Neural cell (in vitro differentiated cells): ENCODE results near the gene LPP. TPM values are rescaled to one million over a fixed set of nuclear protein-coding genes. Genes with fewer than 3 reads are reported as not detected.

ENCODE experiments used
- H2AFZ ChIP-seq: fragments of 200-600, 300-800 bp; sonication (generic), shearing (Covaris generic); 2 replicates; pipeline ENCODE4 v1.6.0; 2014; ENCODE audit warnings: low read depth, mild to moderate bottlenecking, antibody characterized with exemption, low read length, moderate library complexity
- H3F3A ChIP-seq: fragments of 200-600 bp; shearing (Covaris generic); 2 replicates; pipeline ENCODE4 v1.6.1; 2016; ENCODE audit warnings: mild to moderate bottlenecking, moderate library complexity, mixed read lengths, antibody characterized with exemption, low read length; ENCODE audit not compliant: insufficient read depth, poor library complexity, severe bottlenecking
- H3K27ac ChIP-seq: fragments of 200-600, 300-800 bp; sonication (generic), shearing (Covaris generic); 2 replicates; pipeline ENCODE4 v1.5.1; 2014; ENCODE audit warnings: mild to moderate bottlenecking, low read length, moderate library complexity
- H3K27me3 ChIP-seq: fragments of 300-800, 200-600 bp; sonication (generic), shearing (Covaris generic); 2 replicates; pipeline ENCODE4 v1.6.0; 2014; ENCODE audit warnings: mild to moderate bottlenecking, low read depth, low read length, moderate library complexity; ENCODE audit not compliant: insufficient read depth
- H3K36me3 ChIP-seq: fragments of 300-800, 200-600 bp; sonication (generic), shearing (Covaris generic); 2 replicates; pipeline ENCODE4 v1.5.1; 2014; ENCODE audit warnings: mild to moderate bottlenecking, antibody characterized with exemption, low read length, moderate library complexity; ENCODE audit not compliant: insufficient read depth
- H3K4me2 ChIP-seq: fragments of 300-800, 200-600 bp; sonication (generic), shearing (Covaris generic); 2 replicates; pipeline ENCODE4 v1.6.0; 2014; ENCODE audit warnings: mild to moderate bottlenecking, low read length
- H3K4me3 ChIP-seq: fragments of 300-800, 200-600 bp; sonication (generic), shearing (Covaris generic); 2 replicates; pipeline ENCODE4 v1.5.1; 2014; ENCODE audit warnings: mild to moderate bottlenecking, low read length, moderate library complexity
- H3K79me2 ChIP-seq: fragments of 200-600 bp; shearing (Covaris generic); replicated peaks from 2 replicates; pipeline ENCODE4 v1.6.0; 2014; ENCODE audit warnings: mild to moderate bottlenecking, low read length, moderate library complexity; ENCODE audit not compliant: insufficient read depth
- H3K9ac ChIP-seq: fragments of 300-800, 200-600 bp; sonication (generic), shearing (Covaris generic); 2 replicates; pipeline ENCODE4 v1.6.1; 2016; ENCODE audit warnings: mild to moderate bottlenecking, low read length, mixed read lengths
- H3K9me2 ChIP-seq: fragments of 200-600 bp; shearing (Covaris generic); 2 replicates; pipeline ENCODE4 v1.6.1; 2016; ENCODE audit warnings: mild to moderate bottlenecking, low read length, mixed read lengths; ENCODE audit not compliant: insufficient read depth
- H3K9me3 ChIP-seq: fragments of 200-600, 300-800 bp; sonication (generic), shearing (Covaris generic); 2 replicates; pipeline ENCODE4 v1.6.1; 2016; ENCODE audit warnings: mild to moderate bottlenecking, mixed run types, low read length, moderate library complexity, mixed read lengths
- H4K20me1 ChIP-seq: fragments of 200-600 bp; shearing (Covaris generic); 2 replicates; pipeline ENCODE4 v1.6.1; 2016; ENCODE audit warnings: mild to moderate bottlenecking, mixed run types; ENCODE audit not compliant: insufficient read depth
- EP300 ChIP-seq: fragments of 450-650 bp; conservative IDR thresholded peaks from 2 replicates; pipeline ENCODE4 v1.6.1; 2014; ENCODE audit warnings: antibody characterized with exemption, mild to moderate bottlenecking, moderate library complexity; ENCODE audit not compliant: poor library complexity, severe bottlenecking
- EZH2 ChIP-seq: fragments of 200-600, 300-800 bp; shearing (Covaris generic), sonication (generic); IDR thresholded peaks from 2 replicates; pipeline ENCODE4 v1.6.1; 2014; ENCODE audit warnings: antibody characterized with exemption, low read length, borderline replicate concordance, mild to moderate bottlenecking; ENCODE audit not compliant: insufficient read depth, poor library complexity, severe bottlenecking
- MXI1 ChIP-seq: fragments of 450-650 bp; conservative IDR thresholded peaks from 2 replicates; pipeline ENCODE4 v1.6.1; 2014; ENCODE audit warnings: antibody characterized with exemption, mild to moderate bottlenecking; ENCODE audit not compliant: poor library complexity, severe bottlenecking
- POLR2AphosphoS5 ChIP-seq: IDR thresholded peaks from 2 replicates; pipeline ENCODE4 v1.6.1; 2012
- RAD21 ChIP-seq: fragments of 450-650 bp; conservative IDR thresholded peaks from 2 replicates; pipeline ENCODE4 v1.6.1; 2014; ENCODE audit warnings: antibody characterized with exemption, mild to moderate bottlenecking, moderate library complexity
- SMC3 ChIP-seq: fragments of 450-650 bp; conservative IDR thresholded peaks from 2 replicates; pipeline ENCODE4 v1.6.1; 2014; ENCODE audit warnings: antibody characterized with exemption, mild to moderate bottlenecking, moderate library complexity; ENCODE audit not compliant: poor library complexity
- TAF1 ChIP-seq: IDR thresholded peaks from 2 replicates; pipeline ENCODE4 v1.6.1; 2012; ENCODE audit warnings: low read depth
- polyA plus RNA-seq: library from polyadenylated mRNA; depleted of rRNA; stranded (reverse); fragments of >200 nt; gene quantifications from 2 replicates; pipeline ENCODE4 v1.2.3, GENCODE V29; 2014
- TF ChIP-seq, protein P1 (sequence below): fragments of 450-650 bp; IDR thresholded peaks from 2 replicates; pipeline ENCODE4 v1.5.1; 2014; ENCODE audit warnings: antibody characterized with exemption, mild to moderate bottlenecking, moderate library complexity; ENCODE audit not compliant: poor library complexity, severe bottlenecking
- TF ChIP-seq, protein P2 (sequence below): IDR thresholded peaks from 2 replicates; pipeline ENCODE4 v1.6.1; 2012; ENCODE audit warnings: borderline replicate concordance

The LPP gene
- polyA plus RNA-seq, 1 donor from 2014 or later: 3.0 TPM

DNA sequence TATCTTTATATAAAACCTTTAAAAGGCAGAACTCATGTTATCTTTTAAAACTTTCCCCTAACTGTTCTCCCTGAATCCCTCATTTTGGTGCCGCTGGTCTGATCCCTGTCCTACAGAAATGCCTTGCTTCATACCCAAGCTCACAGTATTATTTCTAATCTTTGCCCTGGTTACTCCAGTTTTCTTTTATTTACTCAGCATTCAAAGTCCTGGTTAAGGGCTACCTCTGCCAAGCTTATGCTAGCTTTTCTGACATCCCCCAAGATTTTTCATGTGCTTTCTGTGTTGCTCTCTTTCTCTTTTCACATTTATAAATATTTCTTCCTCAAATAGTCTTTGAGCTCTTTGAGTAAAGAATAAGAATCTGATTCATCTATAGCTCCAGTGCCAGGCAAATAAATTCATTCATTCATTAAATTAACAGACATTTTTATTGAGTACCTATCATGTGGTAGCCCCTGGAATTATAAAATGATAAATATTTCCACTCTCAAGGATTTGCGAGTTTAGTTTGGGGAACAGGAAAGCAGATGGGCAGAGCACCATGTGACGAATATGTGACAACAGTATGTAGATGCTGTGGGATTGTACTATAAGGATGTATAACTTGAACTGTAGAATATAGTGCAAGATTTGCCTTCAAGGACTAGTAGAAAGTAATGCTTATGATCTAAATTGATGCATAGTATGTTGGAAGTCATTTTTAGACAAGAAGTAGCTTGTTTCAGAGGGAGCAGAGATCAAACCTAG, 247.5 kb downstream of the LPP start:
- Histone ChIP-seq H4K20me1 (no peaks in the 10 kb centered on the region), H3K9ac (no peak overlapping the region), H3K27ac (no peak overlapping the region)

DNA sequence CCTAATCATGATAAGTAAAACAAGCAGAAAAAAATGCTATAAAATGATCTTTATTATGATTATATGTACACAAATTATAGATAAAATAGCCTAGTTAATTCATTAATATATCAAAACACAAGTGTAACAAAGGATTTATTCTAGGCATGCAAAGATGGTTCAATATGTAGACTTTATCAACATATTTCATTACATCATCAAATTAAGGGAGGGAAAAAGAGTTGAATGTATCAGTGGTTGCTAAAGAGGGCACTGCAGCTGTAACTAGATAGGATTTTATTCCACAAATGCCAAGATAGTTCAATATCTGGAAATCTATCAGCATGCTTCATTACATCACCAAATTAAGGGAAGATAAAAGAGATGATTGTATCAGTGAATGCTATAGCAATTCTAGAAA, 248.3 kb downstream of the LPP start:
- Histone ChIP-seq H3K9me3 (no peaks in the 10 kb centered on the region), H3F3A (no peaks in the 10 kb centered on the region), H3K27me3 (no peaks in the 10 kb centered on the region), H3K27ac (no peak overlapping the region), H3K9ac (no peak overlapping the region), H2AFZ (no peak overlapping the region), H3K9me2 (no peaks in the 10 kb centered on the region), H3K79me2 (no peaks in the 10 kb centered on the region), H3K36me3 (no peaks in the 10 kb centered on the region), H3K4me3 (no peak overlapping the region), H3K4me2 (no peak overlapping the region), H4K20me1 (no peaks in the 10 kb centered on the region)
- TF ChIP-seq, protein P1, sequence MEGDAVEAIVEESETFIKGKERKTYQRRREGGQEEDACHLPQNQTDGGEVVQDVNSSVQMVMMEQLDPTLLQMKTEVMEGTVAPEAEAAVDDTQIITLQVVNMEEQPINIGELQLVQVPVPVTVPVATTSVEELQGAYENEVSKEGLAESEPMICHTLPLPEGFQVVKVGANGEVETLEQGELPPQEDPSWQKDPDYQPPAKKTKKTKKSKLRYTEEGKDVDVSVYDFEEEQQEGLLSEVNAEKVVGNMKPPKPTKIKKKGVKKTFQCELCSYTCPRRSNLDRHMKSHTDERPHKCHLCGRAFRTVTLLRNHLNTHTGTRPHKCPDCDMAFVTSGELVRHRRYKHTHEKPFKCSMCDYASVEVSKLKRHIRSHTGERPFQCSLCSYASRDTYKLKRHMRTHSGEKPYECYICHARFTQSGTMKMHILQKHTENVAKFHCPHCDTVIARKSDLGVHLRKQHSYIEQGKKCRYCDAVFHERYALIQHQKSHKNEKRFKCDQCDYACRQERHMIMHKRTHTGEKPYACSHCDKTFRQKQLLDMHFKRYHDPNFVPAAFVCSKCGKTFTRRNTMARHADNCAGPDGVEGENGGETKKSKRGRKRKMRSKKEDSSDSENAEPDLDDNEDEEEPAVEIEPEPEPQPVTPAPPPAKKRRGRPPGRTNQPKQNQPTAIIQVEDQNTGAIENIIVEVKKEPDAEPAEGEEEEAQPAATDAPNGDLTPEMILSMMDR: no peak
- TF ChIP-seq SMC3 (no peak), RAD21 (no peak), POLR2AphosphoS5 (no peak), TAF1 (no peak), EZH2 (no peak), EP300 (no peak), MXI1 (no peak)
- TF ChIP-seq, protein P2, sequence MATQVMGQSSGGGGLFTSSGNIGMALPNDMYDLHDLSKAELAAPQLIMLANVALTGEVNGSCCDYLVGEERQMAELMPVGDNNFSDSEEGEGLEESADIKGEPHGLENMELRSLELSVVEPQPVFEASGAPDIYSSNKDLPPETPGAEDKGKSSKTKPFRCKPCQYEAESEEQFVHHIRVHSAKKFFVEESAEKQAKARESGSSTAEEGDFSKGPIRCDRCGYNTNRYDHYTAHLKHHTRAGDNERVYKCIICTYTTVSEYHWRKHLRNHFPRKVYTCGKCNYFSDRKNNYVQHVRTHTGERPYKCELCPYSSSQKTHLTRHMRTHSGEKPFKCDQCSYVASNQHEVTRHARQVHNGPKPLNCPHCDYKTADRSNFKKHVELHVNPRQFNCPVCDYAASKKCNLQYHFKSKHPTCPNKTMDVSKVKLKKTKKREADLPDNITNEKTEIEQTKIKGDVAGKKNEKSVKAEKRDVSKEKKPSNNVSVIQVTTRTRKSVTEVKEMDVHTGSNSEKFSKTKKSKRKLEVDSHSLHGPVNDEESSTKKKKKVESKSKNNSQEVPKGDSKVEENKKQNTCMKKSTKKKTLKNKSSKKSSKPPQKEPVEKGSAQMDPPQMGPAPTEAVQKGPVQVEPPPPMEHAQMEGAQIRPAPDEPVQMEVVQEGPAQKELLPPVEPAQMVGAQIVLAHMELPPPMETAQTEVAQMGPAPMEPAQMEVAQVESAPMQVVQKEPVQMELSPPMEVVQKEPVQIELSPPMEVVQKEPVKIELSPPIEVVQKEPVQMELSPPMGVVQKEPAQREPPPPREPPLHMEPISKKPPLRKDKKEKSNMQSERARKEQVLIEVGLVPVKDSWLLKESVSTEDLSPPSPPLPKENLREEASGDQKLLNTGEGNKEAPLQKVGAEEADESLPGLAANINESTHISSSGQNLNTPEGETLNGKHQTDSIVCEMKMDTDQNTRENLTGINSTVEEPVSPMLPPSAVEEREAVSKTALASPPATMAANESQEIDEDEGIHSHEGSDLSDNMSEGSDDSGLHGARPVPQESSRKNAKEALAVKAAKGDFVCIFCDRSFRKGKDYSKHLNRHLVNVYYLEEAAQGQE: no peak

More for the DNA sequence above, 247.5 kb downstream of the LPP start:
- Histone ChIP-seq H3K79me2 (no peaks in the 10 kb centered on the region), H3K27me3 (no peaks in the 10 kb centered on the region), H3K9me2 (no peaks in the 10 kb centered on the region), H3K4me3 (no peak overlapping the region), H3F3A (no peaks in the 10 kb centered on the region), H3K36me3 (no peaks in the 10 kb centered on the region), H3K9me3 (no peaks in the 10 kb centered on the region), H2AFZ (no peak overlapping the region), H3K4me2 (no peak overlapping the region)
- TF ChIP-seq TAF1 (no peak), POLR2AphosphoS5 (no peak)
- TF ChIP-seq, protein P1: no peak
- TF ChIP-seq, protein P2: no peak
